GM21381 (cell line): Measurements from ENCODE around the gene AVL9.
"Not testable (repeated sequence)": the region's sequence is repeated elsewhere in the genome, so short reads cannot be mapped to it uniquely, and the experiment has no call there.

Experiments used
- ATAC-seq: cut with Tn5 transposase; IDR thresholded peaks from one replicate; pipeline ENCODE4 v1.9.1; 2021; ENCODE audit warnings: mild to moderate bottlenecking, moderate library complexity; ENCODE audit not compliant: unreplicated experiment

Gene AVL9

DNA sequence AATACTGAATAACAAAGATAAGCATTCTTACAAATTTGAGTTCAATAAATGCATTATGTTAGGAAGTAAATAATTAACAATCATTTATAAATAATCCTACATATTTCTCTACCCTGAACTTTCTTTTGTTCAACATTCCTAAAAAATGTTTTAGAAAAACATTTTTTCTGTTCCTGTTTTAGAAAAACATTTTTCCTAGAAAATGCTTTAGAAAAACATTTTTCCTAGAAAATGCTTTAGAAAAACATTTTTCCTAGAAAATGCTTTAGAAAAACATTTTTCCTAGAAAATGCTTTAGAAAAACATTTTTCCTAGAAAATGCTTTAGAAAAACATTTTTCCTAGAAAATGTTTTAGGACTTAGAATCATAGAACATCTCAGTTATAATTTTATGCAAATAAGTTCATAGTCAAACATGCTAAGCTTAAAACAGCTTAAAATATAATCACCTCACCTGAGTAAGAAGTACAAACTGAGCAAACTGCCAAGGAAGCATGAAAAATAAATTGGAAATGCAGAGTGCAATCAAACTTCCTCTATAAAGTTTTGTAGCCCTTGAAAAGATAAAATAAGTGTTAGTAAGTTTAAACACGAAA is 139.6 kb downstream of the AVL9 start:
- not testable (repeated sequence) for ATAC-seq

DNA sequence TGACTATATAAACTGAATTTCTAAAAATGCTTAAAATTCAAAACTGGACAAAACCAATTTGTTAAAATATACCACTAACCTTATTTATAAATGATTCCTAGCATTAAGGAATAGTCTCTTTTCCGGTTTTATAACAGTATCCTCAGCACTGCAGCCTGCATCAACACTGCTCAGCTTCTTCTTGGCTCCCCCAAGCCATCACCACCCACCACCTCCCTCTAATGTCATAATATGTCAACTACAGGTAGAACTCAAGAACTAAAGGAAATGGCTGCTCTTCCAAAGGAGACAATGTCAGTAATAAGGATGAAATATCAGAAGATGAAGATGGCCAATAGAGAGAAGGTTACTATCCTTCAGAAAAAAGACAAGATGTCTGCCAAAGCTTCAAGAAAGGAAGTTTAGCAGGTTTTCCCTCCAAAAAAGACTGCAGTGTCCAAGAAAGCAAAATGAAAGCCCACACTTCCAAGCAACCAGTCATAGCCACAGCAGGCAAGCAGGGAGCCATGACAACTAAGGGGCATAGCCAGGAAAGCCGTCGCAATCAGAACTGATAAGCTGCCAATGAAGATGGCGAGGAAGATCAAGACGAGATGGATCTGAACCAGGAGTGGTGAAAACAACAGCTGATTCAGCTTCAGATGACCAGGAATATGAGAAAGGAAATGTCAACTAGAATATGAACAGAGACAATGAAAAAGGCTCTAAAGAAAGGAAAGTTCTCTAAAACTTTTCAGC is 141.6 kb downstream of the AVL9 start:
- not testable (repeated sequence) for ATAC-seq

DNA sequence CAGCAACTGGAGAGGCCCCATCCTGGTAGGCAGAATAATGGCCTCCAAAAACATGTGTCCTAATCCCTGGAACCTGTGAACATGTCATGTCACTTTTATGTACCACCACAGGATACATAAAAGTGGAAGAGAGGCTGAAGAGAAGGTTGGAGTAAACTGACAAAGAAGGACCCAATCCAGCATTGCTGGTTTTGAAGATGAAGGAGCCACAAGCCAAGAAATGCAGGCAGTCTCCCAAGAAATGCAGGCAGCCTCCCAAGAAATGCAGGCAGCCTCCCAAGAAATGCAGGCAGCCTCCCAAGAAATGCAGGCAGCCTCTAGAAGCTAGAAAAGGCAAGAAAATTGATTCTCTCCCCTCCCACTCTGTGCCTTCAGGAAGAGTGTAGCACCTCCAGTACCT is 142.3 kb downstream of the AVL9 start:
- not testable (repeated sequence) for ATAC-seq
